Coronary artery (tissue), 2 donors: ENCODE results near the gene PDE6B.

ENCODE experiments used
- DNase-seq: peaks from one replicate; pipeline ENCODE4 v3.0.0-alpha.2; 2017; ENCODE audit warnings: low spot score
- H3K27ac ChIP-seq, 2 donors: fragments of 200-600 bp; sonication (generic); one replicate each; pipeline ENCODE4 v1.5.1; 2016 to 2019
- H3K4me3 ChIP-seq: fragments of 200-600 bp; sonication (generic); 2 replicates; pipeline ENCODE4 v1.5.1; 2016; ENCODE audit warnings: mild to moderate bottlenecking, moderate library complexity
- CTCF ChIP-seq: fragments of 200-600 bp; sonication (generic); IDR thresholded peaks from one replicate; pipeline ENCODE4 v1.5.1; 2019; ENCODE audit warnings: antibody characterized with exemption

The PDE6B gene

GRCh38 chr4:650951-651883 lies 25.8 kb downstream of the PDE6B start:
- DNase-seq = no peak
- TF ChIP-seq CTCF = no peak
- Histone ChIP-seq H3K27ac (no peak overlapping the region), H3K4me3 (peak overlapping the region; percentile 36)

GRCh38 chr4:651884-652642 lies 26.7 kb downstream of the PDE6B start:
- no peak for TF ChIP-seq CTCF
- DNase-seq = no peak
- H3K27ac ChIP-seq = no peak overlapping the region

GRCh38 chr4:653080-653821 lies 27.9 kb downstream of the PDE6B start:
- no peak overlapping the region for H3K4me3 ChIP-seq
- no peak for TF ChIP-seq CTCF
- no peak for DNase-seq

More at GRCh38 chr4:651884-652642, 26.7 kb downstream of the PDE6B start:
- no peak overlapping the region for H3K4me3 ChIP-seq

GRCh38 chr4:653831-654502 lies 28.6 kb downstream of the PDE6B start:
- no peak for TF ChIP-seq CTCF
- no peak overlapping the region for H3K27ac ChIP-seq
- no peak overlapping the region for H3K4me3 ChIP-seq
- DNase-seq = no peak

More at GRCh38 chr4:653080-653821, 27.9 kb downstream of the PDE6B start:
- no peak overlapping the region for H3K27ac ChIP-seq

GRCh38 chr4:654503-654845 lies 29.1 kb downstream of the PDE6B start:
- H3K4me3 ChIP-seq = no peak overlapping the region
- TF ChIP-seq CTCF = no peak
- DNase-seq = no peak
- H3K27ac ChIP-seq = no peak overlapping the region

- TF ChIP-seq CTCF = no peak
- DNase-seq = no peak
- no peak overlapping the region for H3K27ac ChIP-seq
- H3K4me3 ChIP-seq = no peak overlapping the region
Observed at GRCh38 chr4:654871-655463, 29.6 kb downstream of the PDE6B start.
